GM19043 (cell line): ENCODE measurements around the gene WNT1.

Source experiments
- ATAC-seq: cut with Tn5 transposase; IDR thresholded peaks from one replicate; pipeline ENCODE4 v1.9.1; 2021; ENCODE audit warnings: low read depth; ENCODE audit not compliant: unreplicated experiment

The WNT1 gene

DNA sequence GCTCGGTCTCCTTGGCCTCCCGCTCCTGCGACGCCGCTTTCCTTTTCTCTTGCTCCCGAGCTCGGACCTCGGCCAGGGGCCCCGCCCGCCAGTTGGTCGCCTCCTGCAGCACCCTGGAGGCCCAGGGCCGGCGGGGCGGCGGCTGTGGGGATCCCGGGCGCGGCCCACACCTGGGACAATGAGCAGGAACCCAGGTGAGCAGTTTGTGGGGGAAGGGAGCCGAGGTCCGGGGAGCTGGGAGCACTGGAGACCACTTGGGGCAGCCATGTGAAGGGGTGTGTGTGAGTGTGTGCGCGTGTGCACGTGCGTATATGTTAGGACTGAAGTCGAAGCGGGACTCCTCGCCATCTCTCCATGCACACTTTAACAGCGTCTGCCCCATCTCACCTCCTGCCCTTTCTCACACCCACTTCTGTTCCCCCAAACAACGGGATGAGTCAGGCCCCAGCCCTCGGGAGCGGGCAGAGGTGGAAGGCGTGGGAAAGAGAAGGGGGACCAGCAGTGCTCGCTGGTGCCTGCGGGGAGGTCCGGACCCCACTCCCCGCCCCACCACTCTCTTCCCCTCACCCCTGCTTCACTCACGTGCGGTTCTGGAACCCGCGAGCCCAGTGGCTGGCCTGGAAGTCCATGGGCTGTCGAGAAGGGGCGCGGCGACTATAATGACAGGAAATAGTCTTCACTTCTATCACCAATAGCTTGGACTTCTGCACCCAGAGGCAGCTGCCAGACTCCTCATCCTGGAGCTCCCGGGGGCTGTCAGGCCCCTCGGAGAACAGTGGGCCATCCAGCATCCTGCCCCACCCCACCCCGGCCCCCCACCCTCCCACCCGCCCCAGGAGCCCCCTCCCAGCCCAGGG, 20.6 kb downstream of the WNT1 start:
- ATAC-seq, result no peak

DNA sequence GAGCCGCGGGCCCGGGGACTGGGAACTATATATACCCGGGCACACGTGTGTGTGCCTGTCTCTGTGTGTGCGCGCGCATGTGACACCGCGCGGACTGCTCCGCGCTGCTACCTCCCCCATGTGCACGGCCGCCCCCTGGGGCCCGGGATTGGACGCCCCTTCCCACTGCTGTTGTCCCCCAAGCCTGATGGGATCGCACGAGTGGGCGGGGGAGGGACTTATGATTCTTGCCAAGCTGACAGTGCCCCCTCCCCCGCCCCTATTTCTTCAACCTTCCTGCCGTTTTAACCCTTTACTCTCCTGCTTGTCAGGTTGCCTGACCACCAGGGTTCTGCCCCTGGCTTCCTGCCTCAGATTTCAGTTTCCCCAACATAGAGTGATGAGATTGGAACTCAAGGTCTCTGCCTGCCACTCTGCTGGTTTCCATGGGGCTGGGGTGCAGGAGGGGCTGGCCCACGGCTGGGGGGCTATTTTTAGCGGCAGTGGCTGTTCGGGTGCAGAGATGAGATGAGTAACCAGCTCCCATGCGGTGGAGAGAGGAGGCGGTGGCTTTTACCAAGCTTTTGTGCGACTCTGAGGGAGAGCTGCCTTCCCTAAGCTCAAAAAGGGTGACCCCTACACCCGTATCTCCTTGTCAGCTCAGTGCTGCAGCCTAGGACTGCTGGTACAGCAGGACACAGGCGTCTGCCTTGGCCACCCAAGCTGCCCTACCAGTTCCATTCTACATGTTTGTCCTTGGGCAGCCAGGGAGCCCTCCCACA, 21.4 kb downstream of the WNT1 start, which contains the start of gene DDN:
Gene DDN (minus strand): TSS at position 5 of the 761 bp plus-strand sequence. CDS start 88 bp downstream, outside the sequence.
- ATAC-seq, result no peak

DNA sequence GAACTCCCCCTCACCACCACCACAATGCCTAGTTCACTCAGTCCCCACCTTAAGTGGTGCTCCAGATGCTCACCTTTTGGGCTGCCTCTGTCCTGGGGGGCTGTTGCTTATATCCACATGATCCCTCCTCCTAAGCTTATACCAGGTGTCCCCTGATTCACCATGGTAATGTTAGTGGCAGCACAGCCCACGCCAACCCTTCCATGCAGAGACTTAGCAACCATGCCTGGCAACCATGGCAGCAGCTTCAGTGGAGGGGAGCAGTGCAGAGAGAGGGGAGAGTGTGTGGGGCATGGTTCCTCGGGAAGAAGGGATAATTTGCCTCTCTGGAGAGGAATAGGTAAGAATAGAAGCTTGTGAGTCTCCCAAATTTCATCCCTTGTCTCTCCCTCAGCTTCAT, 22.2 kb downstream of the WNT1 start:
- ATAC-seq, result no peak

DNA sequence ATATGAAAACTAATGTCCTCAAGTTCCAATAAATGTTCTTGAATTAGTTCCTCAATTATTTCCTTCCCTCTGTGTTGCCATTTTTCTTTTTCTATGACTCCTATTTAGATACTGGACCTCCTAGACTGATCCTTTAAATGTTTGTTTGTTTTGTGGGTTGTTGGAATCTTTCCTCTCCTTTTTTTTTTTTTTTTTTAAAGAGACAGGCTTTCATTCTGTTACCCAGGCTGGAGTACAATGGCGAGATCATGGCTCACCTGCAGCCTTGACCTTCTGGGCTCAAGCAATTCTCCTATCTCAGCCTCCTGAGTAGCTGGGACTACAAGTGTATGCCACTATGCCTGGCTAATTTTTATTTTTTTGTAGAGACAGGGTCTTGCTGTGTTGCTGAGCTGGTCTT, 30.8 kb downstream of the WNT1 start:
- no peak for ATAC-seq

DNA sequence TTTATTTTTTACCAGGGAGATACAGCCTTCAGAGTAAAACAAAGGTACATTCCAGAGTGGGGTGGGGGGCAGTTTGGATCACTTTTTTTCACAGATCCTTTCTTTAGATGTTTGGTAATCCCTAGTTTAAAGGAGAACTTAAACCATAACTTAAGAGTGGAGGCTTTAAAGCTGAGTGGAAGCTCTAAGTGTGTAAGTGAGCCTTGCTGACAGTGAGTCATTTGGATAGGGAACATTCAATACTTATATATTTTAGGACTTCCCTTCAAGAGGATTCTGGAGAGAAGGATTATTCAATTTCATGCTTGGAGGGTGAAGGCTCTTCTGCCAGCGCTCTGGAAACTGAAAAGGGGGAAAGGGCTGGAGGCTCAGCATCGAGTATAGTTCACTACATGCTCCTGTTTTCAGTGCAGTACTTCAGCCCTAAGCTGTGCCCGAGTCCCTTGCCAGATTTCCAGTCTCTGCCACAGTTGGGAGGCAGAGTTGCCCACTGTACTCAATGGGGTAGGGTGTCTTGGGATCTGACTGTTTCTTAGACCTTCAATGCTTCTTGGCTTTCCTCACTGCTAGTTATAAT, 32.1 kb downstream of the WNT1 start:
- no peak for ATAC-seq

DNA sequence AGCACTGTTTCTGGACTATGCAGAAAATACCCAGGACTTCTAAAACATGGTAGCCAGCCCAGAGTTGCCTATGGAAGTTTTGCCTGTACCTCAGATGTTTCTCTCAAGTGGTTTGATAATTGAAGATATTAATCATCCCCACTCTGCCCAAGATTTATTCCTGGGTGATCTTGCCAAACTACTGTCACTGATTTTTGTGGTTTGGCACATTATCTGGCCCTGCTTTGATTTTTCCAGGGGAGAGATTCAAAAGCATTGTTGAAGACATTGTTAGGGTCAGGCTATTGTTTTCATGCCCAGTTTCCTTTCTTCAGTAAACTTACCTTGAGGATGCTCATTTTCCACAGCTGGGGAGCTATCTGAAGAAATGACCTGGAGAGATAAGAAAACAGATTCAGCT, 34.6 kb downstream of the WNT1 start:
- no peak for ATAC-seq

DNA sequence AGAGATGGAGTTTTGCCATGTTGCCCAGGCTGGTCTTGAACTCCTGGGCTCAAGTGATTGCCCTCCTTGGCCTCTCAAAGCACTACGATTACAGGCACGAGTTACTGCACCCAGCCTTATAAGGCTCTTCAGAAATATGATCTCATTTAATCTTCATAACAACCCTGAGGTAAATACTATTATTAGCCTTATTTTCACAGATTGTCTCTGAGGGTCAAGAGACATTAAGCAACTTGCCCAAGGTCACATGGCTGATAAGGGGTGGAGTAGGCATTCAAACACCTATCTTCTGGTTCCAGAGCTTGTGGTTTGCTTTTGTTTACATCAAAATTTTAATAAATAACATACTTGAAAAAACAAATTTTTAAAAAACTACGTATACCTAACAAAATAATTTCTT, 35.3 kb downstream of the WNT1 start:
- no peak for ATAC-seq

DNA sequence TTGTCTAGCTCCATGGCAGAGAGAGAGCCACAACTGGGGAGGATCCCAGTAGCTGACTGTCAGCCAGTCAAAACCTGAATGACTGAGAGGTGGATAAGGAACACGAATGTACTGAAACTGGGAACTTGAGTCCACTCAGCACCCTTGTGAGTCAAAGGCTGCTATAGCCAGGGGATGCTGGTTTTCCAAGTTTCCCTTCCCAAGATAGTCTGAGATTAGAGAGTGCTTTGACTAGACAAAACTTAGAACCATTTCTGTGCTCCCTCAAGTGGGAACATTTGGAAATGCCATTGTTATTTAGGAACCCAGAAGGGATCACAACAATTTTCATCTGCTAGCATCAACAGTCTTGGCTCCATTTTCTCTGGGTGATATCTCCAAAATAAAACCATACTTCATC, 36.4 kb downstream of the WNT1 start:
- no peak for ATAC-seq

DNA sequence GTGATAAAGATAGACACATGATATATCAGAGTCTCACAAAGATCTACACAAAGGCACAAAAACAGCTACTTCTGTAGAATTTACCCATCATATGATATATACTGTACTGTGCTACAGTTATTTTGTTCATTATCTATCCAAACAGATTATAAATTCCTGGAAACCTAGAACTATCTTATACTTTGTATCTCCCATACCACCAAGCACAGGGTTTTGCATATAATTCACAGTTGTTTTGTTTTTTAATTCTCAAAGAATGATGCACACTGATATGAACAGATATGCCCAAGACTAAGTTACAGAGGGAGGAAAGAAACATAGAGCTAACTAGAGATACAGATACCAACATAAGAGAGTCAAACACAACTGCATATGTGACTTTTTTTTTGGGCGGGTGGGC, 37.1 kb downstream of the WNT1 start:
- ATAC-seq, result no peak

DNA sequence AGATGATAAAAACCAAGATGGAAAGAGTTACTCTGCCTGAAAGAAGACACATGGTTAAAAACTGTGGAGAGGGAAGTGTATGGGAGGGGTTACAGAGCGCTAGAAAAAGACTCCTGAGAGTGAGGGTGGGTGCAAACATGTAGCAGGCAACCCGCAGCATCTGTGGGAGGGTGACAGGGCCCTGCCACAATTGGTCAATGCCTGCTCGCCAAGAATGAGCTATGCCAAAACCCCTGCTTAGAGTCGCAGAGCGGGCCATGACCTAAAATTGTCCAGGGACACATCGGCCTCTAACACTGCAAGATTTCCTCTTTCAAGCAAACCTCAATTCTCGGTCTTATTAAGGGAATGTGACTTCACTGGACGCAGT, 39.8 kb downstream of the WNT1 start:
- ATAC-seq, result peak; percentile 13

DNA sequence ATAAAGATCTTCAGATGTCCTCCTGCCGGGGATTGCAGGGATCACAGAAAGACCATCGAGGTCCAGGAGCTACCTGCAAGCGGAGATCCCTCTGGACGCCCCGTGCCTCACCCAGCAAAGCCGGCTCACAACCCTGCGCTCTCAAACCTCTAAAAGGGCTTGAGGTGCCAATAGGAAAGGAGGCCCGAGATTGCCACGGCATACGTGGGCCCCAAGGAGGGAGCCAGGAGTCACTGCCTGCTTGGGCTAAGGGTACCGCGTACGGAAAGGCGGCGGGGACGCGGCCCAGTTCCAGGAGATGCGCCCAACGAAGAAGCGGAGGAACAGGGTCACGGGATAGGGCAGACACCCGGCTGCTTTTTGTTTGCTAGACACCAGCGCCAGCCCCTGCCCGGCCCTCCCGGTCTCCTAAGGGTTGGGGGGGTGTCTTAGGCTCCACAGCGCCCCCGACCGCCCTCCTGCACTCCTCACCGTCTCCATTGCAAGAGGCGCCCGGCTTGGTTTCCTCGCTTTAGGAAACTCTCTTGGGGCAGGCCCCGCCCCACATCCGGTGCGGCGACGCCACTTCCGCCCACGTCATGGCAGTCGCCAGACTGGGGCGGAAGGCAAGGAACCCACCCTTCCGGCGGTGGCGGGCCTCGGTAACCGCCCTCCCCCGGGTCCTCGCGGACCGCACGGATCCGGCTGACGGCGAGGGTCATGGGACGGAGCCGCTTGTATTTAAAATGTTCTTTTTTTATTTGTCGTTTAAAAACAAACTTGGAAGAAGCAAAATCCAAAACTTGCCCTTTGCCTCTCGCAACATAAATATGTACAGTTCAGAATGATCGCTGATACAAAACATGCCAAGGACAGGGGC, 40.4 kb downstream of the WNT1 start, which contains the start of gene PRKAG1:
Gene PRKAG1 (minus strand): TSS at position 516 of the 859 bp plus-strand sequence. CDS start 36 bp downstream, at position 480.
- peak; percentile 88 for ATAC-seq

DNA sequence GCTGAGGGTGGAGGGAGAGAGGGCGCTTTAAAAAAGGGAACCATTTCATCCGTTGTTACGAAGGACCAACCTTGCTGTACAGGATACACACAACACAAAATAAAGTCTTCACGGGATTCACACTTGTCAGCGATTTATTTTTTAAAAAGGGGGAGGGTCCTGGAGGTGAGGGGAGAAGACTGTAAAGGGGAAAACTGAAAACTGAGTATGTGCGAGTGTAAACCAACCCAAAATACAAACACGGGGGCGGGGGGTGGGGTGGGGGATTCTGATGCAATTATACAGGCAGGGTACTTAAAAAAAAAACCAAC, 41.0 kb downstream of the WNT1 start:
- ATAC-seq, result peak; percentile 13

DNA sequence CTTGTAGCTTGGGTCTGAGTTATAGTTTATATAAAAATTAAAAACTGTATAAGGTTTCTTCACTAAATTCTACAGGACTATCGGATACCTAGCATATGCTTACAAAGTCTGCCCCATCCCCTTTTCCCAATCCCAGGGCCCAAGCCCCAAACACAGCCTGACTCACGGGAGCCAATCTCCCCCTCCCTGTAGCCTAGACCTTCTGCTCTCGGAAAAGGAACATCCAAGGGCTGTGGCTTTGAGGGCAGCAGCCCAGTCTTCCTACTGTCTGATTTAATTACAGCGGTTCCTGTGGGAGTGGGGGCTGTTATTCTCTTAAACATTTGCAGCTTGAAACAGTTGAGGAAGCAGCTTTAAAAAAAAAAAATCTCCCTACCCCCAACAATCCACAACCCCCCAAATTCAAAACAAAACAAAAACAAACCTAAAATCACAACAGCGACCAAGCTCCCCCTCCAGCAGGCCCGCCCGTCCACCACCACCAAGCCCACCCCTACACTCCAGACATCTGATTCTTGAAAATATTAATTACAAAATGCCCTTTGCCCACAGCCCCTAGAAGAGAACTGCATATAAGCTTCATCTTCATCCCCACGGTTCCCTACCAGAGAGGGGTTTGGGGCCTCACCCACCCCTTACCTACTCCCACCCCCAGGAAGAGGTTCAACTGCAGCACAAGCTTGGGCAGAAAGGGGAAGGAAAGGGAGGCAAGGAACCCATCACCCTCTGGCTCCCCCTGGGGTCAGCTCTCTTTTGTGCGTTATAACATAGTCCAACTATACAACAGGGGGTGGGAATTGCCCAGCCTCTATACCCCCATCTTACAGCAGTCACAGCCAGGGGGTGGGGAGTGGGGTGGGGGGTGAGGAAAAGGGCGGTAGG, 41.6 kb downstream of the WNT1 start:
- ATAC-seq, result no peak

DNA sequence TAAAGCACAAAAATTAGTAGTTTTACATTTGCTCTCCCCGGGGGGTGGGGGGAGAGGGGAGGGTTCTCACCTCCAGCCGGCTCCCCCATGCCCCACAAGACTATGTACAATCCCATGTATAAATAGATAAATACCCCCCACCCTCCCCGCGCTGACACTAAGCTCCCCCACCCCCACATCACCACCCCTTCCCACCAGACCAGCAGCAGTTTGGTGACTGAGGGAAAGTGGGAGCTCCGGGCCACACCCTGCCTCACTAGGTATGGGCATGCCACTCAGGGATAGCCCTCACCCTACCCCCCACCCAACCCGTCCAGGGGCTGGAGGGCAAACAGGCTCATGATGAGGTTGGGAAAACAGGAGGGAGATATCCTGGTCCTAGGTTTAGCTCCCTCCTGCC, 42.3 kb downstream of the WNT1 start:
- ATAC-seq, result no peak

DNA sequence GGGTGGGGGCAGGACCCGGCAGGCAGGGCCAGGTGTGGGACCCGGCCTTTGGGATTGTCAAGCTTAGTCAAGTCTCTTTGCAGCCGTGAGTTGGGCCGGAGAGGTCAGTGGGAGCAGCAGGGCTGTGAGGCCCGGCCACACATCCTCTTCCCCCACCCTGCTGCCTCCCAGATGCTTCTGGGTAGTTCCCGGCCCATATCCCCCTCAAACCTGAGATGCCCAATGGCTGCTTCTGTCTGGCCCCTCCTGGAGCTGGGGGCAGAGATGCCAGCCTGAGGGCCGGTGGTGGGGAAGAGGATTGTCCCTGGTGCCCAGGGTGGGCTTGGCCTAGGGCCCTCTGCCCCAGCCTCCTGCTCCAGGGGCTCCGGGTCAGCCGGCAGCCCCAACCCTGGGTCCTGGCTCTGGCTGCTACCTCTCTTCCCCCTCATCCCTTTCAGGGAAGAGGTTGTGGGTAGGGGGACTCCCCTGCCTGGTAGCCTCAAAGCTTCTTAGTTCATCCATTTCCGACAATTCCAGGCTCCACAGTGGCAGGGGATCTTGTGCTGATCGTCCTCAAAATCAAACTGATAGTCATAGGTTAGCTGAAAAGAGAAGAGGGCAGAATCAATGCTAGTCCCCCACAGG, 43.3 kb downstream of the WNT1 start:
- no peak for ATAC-seq

DNA sequence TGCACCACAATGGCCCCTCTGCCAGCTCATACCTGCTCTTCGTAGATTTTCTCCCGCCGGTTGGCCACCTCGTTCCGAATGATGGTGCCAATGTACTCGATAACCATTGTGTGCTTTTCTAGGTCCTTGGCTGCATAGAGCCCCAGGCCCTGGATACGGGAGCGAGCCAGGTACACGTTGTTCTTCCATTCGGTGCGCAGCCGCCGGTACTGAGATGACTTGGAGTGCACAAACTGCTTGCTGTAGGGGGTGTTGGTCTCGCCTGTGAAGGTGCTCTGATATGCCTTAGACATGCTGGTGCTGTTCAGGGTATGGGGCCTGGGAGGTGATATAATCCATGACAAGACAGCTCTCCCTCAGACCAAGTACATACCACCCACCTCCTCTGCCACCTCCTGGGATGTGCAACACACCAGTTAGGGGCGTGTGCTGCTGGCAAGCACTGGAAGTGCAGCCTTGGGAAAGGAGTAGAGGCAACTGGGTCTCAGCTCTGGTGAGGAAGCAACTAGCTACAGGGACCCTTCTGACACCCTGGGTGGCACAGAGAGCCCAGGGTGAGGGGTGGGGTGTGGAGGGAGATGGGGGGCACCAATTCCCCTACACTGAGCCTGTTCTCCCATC, 44.5 kb downstream of the WNT1 start:
- ATAC-seq, result no peak

DNA sequence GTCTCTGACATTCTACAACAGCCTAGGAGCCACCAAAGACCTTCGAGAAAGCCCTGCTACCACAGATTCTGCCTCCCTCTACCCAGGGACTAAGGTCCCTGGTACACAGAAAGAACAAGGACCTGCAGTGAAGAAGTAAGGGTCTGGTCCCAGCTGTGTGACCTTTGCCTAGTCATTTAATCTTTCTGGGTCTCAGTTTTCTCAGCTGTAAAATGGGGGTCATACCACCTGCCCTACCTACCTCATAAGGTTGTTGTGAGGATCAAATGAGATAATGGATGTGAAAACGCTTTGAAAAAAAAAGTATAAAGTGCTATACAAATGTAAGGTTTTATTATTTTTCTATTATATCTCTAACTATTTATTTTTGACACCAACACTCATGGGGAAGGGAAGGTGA, 45.7 kb downstream of the WNT1 start:
- ATAC-seq, result no peak

DNA sequence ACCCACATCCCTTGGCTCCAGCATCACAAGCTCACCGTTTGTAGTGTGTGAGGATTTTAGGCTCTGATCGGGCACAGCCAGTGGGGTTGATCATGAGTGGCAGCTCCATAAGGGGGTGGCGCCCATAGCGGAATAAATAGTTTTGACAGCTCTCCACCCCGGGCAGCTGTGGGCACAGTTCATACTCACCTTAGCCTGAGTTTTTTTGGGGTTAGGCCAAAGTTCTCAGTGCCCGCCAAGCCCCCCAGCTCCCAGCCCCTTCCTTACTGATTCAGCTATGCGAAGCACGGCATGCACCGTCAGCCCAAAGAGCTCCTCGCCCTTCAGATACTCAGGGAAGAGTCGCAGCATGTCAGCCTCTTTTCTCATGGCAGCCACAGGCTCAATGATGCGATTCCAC, 46.4 kb downstream of the WNT1 start:
- no peak for ATAC-seq

DNA sequence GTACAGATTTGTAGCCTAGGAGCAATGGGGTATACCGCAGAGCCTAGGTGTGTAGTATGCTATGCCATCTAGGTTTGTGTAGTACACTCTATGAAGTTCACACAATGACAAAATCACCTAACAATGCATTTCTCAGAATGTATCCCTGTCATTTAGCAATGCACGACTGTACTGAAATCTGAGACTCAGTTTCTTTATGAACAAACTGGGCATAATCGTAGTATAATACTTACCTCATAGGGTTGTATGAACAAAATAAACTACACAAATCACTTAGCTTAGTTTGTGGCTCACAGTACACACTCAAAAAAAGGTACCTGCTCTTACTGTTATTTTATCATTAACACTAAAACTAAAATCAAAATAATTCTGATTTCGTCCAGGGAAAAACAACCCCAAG, 47.3 kb downstream of the WNT1 start:
- ATAC-seq, result no peak
